Measurements from ENCODE around the gene TXNIP. TPM values are rescaled to one million over a fixed set of nuclear protein-coding genes. Genes with fewer than 3 reads are reported as not detected.

Gene TXNIP
- total and polyA plus RNA-seq, 2 experiments from 2014 or later = 75.3 to 160 TPM

GRCh38 chr1:146021622-146022402 lies 25.4 kb upstream of the TXNIP start, which contains the start of gene HJV:
Gene HJV, minus strand, starts transcription at chr1:146021735. Its CDS starts 1,504 bp downstream, at chr1:146020231.
- 78% methylated on average over 5 of the region's 5 CpGs for WGBS (ENCODE audit: low lambda C conversion rate, missing lambda C conversion rate)
- Histone ChIP-seq H3K27me3 (peaks cover 56% of the 10 kb centered on the region), H3K9me3 (ENCODE audit: low read depth) (no peaks in the 10 kb centered on the region), H3K27ac (no peak within 1 kb of the TSS), H3K36me3 (replicated peaks; ENCODE audit: insufficient read depth, low read depth) (no peaks in the 10 kb centered on the region), H3K4me2 (no peak within 1 kb of the TSS), H3K4me1 (ENCODE audit: insufficient read depth) (no peaks in the 10 kb centered on the region), H4K20me1 (ENCODE audit: insufficient read depth, poor library complexity, severe bottlenecking) (no peaks in the 10 kb centered on the region), H2AFZ (no peak within 1 kb of the TSS), H3K4me3 (no peak within 1 kb of the TSS), H3K79me2 (no peaks in the 10 kb centered on the region), H3K9me2 (replicated peaks; ENCODE audit: insufficient read depth) (no peaks in the 10 kb centered on the region)
- no peak for TF ChIP-seq EZH2 (IDR thresholded peaks at IDR 0.05; ENCODE audit: borderline replicate concordance)
- no peak for TF ChIP-seq EZH2phosphoT487 (IDR thresholded peaks at IDR 0.05; ENCODE audit: low read depth, severe bottlenecking, unreplicated experiment)
- no peak for TF ChIP-seq CTCF (IDR thresholded peaks at IDR 0.05; ENCODE audit: poor library complexity)
- no peak for DNase-seq (ENCODE audit: low spot score)

GRCh38 chr1:146021050-146021445 lies 24.7 kb upstream of the TXNIP start:
- peaks cover 64% of the 10 kb centered on the region for H3K27me3 ChIP-seq
- TF ChIP-seq EZH2phosphoT487 (IDR thresholded peaks at IDR 0.05; ENCODE audit: low read depth, severe bottlenecking, unreplicated experiment) = no peak
- TF ChIP-seq CTCF (IDR thresholded peaks at IDR 0.05; ENCODE audit: poor library complexity) = no peak
- TF ChIP-seq EZH2 (IDR thresholded peaks at IDR 0.05; ENCODE audit: borderline replicate concordance) = no peak
- no peaks in the 10 kb centered on the region for H4K20me1 ChIP-seq (ENCODE audit: insufficient read depth, poor library complexity, severe bottlenecking)
- no peaks in the 10 kb centered on the region for H3K9me3 ChIP-seq (ENCODE audit: low read depth)
- WGBS (ENCODE audit: low lambda C conversion rate, missing lambda C conversion rate) = 71% methylated on average over 1 of the region's 1 CpG
- H3K4me2 ChIP-seq = no peak overlapping the region
- H3K4me1 ChIP-seq (ENCODE audit: insufficient read depth) = no peaks in the 10 kb centered on the region
- no peaks in the 10 kb centered on the region for H3K9me2 ChIP-seq (replicated peaks; ENCODE audit: insufficient read depth)
- DNase-seq (ENCODE audit: low spot score) = no peak
- no peak overlapping the region for H3K4me3 ChIP-seq
- H3K36me3 ChIP-seq (replicated peaks; ENCODE audit: insufficient read depth, low read depth) = no peaks in the 10 kb centered on the region
- no peaks in the 10 kb centered on the region for H3K79me2 ChIP-seq
- H3K27ac ChIP-seq = no peak overlapping the region
- no peak overlapping the region for H2AFZ ChIP-seq

- Histone ChIP-seq H3K36me3 (replicated peaks; ENCODE audit: insufficient read depth, low read depth) (no peaks in the 10 kb centered on the region), H3K27me3 (peaks cover 67% of the 10 kb centered on the region)
- WGBS (ENCODE audit: low lambda C conversion rate, missing lambda C conversion rate) = 94% methylated on average over 4 of the region's 4 CpGs
These were observed 24.0 kb upstream of the TXNIP start for GRCh38 chr1:146020058-146021049.

More at GRCh38 chr1:146020058-146021049, 24.0 kb upstream of the TXNIP start:
- H3K9me3 ChIP-seq (ENCODE audit: low read depth) = no peaks in the 10 kb centered on the region
- no peak overlapping the region for H2AFZ ChIP-seq
- no peak overlapping the region for H3K4me2 ChIP-seq
- H3K27ac ChIP-seq = no peak overlapping the region
- DNase-seq (ENCODE audit: low spot score) = peak; percentile 38
- TF ChIP-seq CTCF (IDR thresholded peaks at IDR 0.05; ENCODE audit: poor library complexity) = no peak
- TF ChIP-seq EZH2 (IDR thresholded peaks at IDR 0.05; ENCODE audit: borderline replicate concordance) = no peak
- no peak for TF ChIP-seq EZH2phosphoT487 (IDR thresholded peaks at IDR 0.05; ENCODE audit: low read depth, severe bottlenecking, unreplicated experiment)
- no peaks in the 10 kb centered on the region for H3K4me1 ChIP-seq (ENCODE audit: insufficient read depth)
- H3K9me2 ChIP-seq (replicated peaks; ENCODE audit: insufficient read depth) = no peaks in the 10 kb centered on the region
- no peaks in the 10 kb centered on the region for H4K20me1 ChIP-seq (ENCODE audit: insufficient read depth, poor library complexity, severe bottlenecking)
- H3K4me3 ChIP-seq = no peak overlapping the region
- no peaks in the 10 kb centered on the region for H3K79me2 ChIP-seq

Measured in hepatocyte (in vitro differentiated cells).